Esophagus squamous epithelium (tissue), 4 donors: Measurements from ENCODE around the gene CEMP1.
"Not testable (repeated sequence)": the region's sequence is repeated elsewhere in the genome, so short reads cannot be mapped to it uniquely, and the experiment has no call there.

ENCODE experiments used
- POLR2A ChIP-seq, 4 donors: fragments of 450-650 bp; IDR thresholded peaks; one replicate each; pipeline ENCODE4 v1.6.1; 2017; ENCODE audit warnings: antibody characterized with exemption in 4 of 4, mild to moderate bottlenecking in 4 of 4, moderate library complexity in 3 of 4
- TF ChIP-seq, protein P1 (sequence below), 6 experiments: fragments of 450-650 bp in 4 of 6; fragments of 200-600 bp in 2 of 6; sonication (generic) in 2 of 6; IDR thresholded peaks; one replicate each; pipeline ENCODE4 v1.5.1; 2016 to 2019; ENCODE audit warnings: antibody characterized with exemption in 6 of 6, mild to moderate bottlenecking in 4 of 6, moderate library complexity in 4 of 6

DNA sequence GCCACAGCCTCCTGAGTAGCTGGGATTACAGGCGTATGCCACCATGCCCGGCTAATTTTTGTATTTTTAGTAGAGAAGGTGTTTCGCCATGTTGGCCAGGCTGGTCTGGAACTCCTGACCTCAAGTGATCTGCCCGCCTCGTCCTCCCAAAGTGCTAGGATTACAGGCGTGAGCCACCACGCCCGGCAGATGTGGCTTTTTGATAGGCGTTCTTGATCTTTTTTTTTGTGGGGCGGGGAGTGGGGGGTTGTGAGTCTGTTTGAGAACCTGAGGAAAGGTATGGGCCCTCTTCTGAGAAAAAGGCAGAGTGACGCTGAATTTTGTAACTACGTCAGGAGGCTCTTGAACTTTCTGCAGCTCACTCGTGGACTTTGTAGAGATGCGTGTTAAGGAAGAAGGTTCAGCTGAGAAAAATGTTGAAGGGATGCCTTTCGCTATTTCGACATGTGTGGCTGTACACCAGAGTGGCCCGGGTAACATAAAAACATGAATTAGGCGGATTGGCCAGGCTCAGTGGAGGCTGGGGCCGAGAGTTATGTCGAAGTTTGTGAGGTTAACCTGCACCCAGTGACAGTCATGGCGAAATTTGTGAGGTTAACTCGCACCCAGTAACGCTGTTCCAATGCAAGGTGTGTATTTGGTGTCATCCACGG, 8.1 kb upstream of the CEMP1 start:
- TF ChIP-seq, protein P1, sequence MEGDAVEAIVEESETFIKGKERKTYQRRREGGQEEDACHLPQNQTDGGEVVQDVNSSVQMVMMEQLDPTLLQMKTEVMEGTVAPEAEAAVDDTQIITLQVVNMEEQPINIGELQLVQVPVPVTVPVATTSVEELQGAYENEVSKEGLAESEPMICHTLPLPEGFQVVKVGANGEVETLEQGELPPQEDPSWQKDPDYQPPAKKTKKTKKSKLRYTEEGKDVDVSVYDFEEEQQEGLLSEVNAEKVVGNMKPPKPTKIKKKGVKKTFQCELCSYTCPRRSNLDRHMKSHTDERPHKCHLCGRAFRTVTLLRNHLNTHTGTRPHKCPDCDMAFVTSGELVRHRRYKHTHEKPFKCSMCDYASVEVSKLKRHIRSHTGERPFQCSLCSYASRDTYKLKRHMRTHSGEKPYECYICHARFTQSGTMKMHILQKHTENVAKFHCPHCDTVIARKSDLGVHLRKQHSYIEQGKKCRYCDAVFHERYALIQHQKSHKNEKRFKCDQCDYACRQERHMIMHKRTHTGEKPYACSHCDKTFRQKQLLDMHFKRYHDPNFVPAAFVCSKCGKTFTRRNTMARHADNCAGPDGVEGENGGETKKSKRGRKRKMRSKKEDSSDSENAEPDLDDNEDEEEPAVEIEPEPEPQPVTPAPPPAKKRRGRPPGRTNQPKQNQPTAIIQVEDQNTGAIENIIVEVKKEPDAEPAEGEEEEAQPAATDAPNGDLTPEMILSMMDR (IDR thresholded peaks at IDR 0.05), result not testable (repeated sequence)
- TF ChIP-seq POLR2A (IDR thresholded peaks at IDR 0.05), result not testable (repeated sequence)
